Parathyroid adenoma (tissue), 2 donors: ENCODE measurements around the gene ARHGAP35.
"Not testable (repeated sequence)": the region's sequence is repeated elsewhere in the genome, so short reads cannot be mapped to it uniquely, and the experiment has no call there.

Experiments used
- H2AFZ ChIP-seq: fragments of 300-600 bp; sonication (generic); one replicate; pipeline ENCODE4 v1.7.0; 2017; ENCODE audit warnings: antibody characterized with exemption, mild to moderate bottlenecking
- H3K27ac ChIP-seq: fragments of 300-600 bp; sonication (generic); one replicate; pipeline ENCODE4 v1.7.0; 2017
- H3K27me3 ChIP-seq: fragments of 300-600 bp; sonication (generic); one replicate; pipeline ENCODE4 v1.7.0; 2017; ENCODE audit warnings: low read length; ENCODE audit not compliant: control insufficient read depth, insufficient read depth
- H3K36me3 ChIP-seq: fragments of 300-600 bp; sonication (generic); one replicate; pipeline ENCODE4 v1.7.0; 2017; ENCODE audit warnings: low read length; ENCODE audit not compliant: control insufficient read depth, insufficient read depth
- H3K4me1 ChIP-seq: fragments of 300-600 bp; sonication (generic); one replicate; pipeline ENCODE4 v1.7.0; 2017; ENCODE audit warnings: control low read depth
- H3K4me2 ChIP-seq: fragments of 300-600 bp; sonication (generic); one replicate; pipeline ENCODE4 v1.7.0; 2017; ENCODE audit warnings: low read length
- H3K4me3 ChIP-seq: fragments of 300-600 bp; sonication (generic); one replicate; pipeline ENCODE4 v1.7.0; 2017; ENCODE audit warnings: low read depth, low read length
- H3K79me2 ChIP-seq: fragments of 300-600 bp; sonication (generic); one replicate; pipeline ENCODE4 v1.7.0; 2017; ENCODE audit warnings: control low read depth
- H3K9ac ChIP-seq: fragments of 300-600 bp; sonication (generic); one replicate; pipeline ENCODE4 v1.7.0; 2017; ENCODE audit warnings: mild to moderate bottlenecking
- H3K9me3 ChIP-seq: fragments of 300-600 bp; sonication (generic); one replicate; pipeline ENCODE4 v1.7.0; 2017; ENCODE audit warnings: low read length; ENCODE audit not compliant: control insufficient read depth
- CTCF ChIP-seq: fragments of 300-600 bp; sonication (generic); IDR thresholded peaks from one replicate; pipeline ENCODE4 v1.7.0; 2017; ENCODE audit warnings: antibody characterized with exemption, mild to moderate bottlenecking
- donor health status: primary hyperparathyroidism.

The ARHGAP35 gene

GRCh38 chr19:46878613-46879375 lies 18.0 kb downstream of the ARHGAP35 start:
- H3K79me2 ChIP-seq, result peaks cover 55% of the 10 kb centered on the region
- no peak overlapping the region for H3K9ac ChIP-seq
- no peaks in the 10 kb centered on the region for H3K27me3 ChIP-seq
- H3K4me2 ChIP-seq, result no peak overlapping the region
- no peak overlapping the region for H3K4me3 ChIP-seq
- H3K36me3 ChIP-seq, result no peaks in the 10 kb centered on the region
- H3K27ac ChIP-seq, result no peak overlapping the region
- no peaks in the 10 kb centered on the region for H3K9me3 ChIP-seq
- TF ChIP-seq CTCF, result no peak
- peaks cover 3% of the 10 kb centered on the region for H3K4me1 ChIP-seq
- no peak overlapping the region for H2AFZ ChIP-seq

- Histone ChIP-seq H3K27ac (no peak overlapping the region), H3K4me2 (no peak overlapping the region)
- TF ChIP-seq CTCF, result no peak
Measured at GRCh38 chr19:46880431-46880830, 19.6 kb downstream of the ARHGAP35 start.

GRCh38 chr19:46881092-46881491 lies 20.3 kb downstream of the ARHGAP35 start:
- Histone ChIP-seq H3K4me2 (no peak overlapping the region), H3K27me3 (no peaks in the 10 kb centered on the region), H2AFZ (no peak overlapping the region), H3K4me3 (no peak overlapping the region), H3K36me3 (no peaks in the 10 kb centered on the region), H3K4me1 (peaks cover 3% of the 10 kb centered on the region), H3K9ac (no peak overlapping the region), H3K9me3 (no peaks in the 10 kb centered on the region), H3K79me2 (peaks cover 74% of the 10 kb centered on the region), H3K27ac (no peak overlapping the region)
- TF ChIP-seq CTCF, result no peak

More at GRCh38 chr19:46880431-46880830, 19.6 kb downstream of the ARHGAP35 start:
- H3K4me1 ChIP-seq, result peaks cover 3% of the 10 kb centered on the region
- H3K9ac ChIP-seq, result no peak overlapping the region
- H3K36me3 ChIP-seq, result no peaks in the 10 kb centered on the region
- no peak overlapping the region for H2AFZ ChIP-seq
- no peaks in the 10 kb centered on the region for H3K27me3 ChIP-seq
- H3K4me3 ChIP-seq, result no peak overlapping the region
- H3K9me3 ChIP-seq, result no peaks in the 10 kb centered on the region
- H3K79me2 ChIP-seq, result peaks cover 71% of the 10 kb centered on the region

GRCh38 chr19:46882034-46882433 lies 21.2 kb downstream of the ARHGAP35 start:
- H3K36me3 ChIP-seq, result no peaks in the 10 kb centered on the region
- TF ChIP-seq CTCF, result no peak
- no peak overlapping the region for H3K4me2 ChIP-seq
- no peaks in the 10 kb centered on the region for H3K27me3 ChIP-seq
- H3K9ac ChIP-seq, result no peak overlapping the region
- peaks cover 3% of the 10 kb centered on the region for H3K4me1 ChIP-seq
- H2AFZ ChIP-seq, result no peak overlapping the region
- H3K27ac ChIP-seq, result no peak overlapping the region
- no peak overlapping the region for H3K4me3 ChIP-seq
- no peaks in the 10 kb centered on the region for H3K9me3 ChIP-seq
- peaks cover 73% of the 10 kb centered on the region for H3K79me2 ChIP-seq

GRCh38 chr19:46882751-46883150 lies 22.0 kb downstream of the ARHGAP35 start:
- H2AFZ ChIP-seq, H3K27ac ChIP-seq, H3K9ac ChIP-seq, H3K4me1 ChIP-seq, H3K4me2 ChIP-seq, H3K4me3 ChIP-seq, H3K9me3 ChIP-seq, H3K27me3 ChIP-seq, H3K36me3 ChIP-seq: not testable (repeated sequence)
- H3K79me2 ChIP-seq, result peaks cover 76% of the 10 kb centered on the region
